ENCODE data around the gene VOPP1.

DNA sequence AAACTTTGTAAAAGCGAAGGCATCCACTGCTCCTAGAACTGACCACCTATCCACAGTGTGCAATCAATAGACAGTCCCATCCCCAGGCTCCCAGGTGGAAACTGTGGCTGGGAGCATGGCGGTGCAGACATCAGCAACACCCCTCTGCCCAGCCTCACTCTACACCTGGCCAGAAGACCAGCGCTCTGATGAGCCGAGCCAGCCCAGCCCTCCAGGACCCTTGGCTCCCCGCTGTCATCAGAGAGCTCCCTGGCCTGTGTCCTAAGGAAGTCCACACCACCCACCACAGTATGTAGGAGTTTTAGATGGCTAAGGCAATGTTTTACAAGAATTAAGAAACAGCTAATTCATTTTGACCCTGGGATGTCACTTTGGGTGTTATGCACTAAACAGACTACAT is 81.0 kb downstream of the VOPP1 start:
- no peak for TF ChIP-seq EZH2 (IDR thresholded peaks at IDR 0.05; ENCODE audit: insufficient read depth, poor library complexity, severe bottlenecking)
- TF ChIP-seq EZH2phosphoT487 (IDR thresholded peaks at IDR 0.05; ENCODE audit: insufficient read depth, low read depth) = no peak

All from GM23248 (cell line).